PC-3 (cell line): ENCODE measurements around the gene LRRTM3.

Source experiments
- CTCF ChIP-seq: fragments of 300-600 bp; sonication (generic); conservative IDR thresholded peaks from 2 replicates; pipeline ENCODE4 v1.5.1; 2017; ENCODE audit warnings: antibody characterized with exemption, low read depth, mild to moderate bottlenecking, low read length
- EZH2 ChIP-seq: fragments of 300-600 bp; sonication (generic); IDR thresholded peaks from one replicate; pipeline ENCODE4 v1.6.1; 2017; ENCODE audit warnings: antibody characterized with exemption, mild to moderate bottlenecking, low read length; ENCODE audit not compliant: unreplicated experiment

- no peak for TF ChIP-seq CTCF
- no peak for TF ChIP-seq EZH2
These were observed 3.5 kb downstream of the LRRTM3 start for GRCh38 chr10:66929375-66929774.
